Mesenchymal stem cell (in vitro differentiated cells and primary cell): ENCODE results near the gene SRMS.

Source experiments
- DNase-seq: peaks from one replicate; pipeline ENCODE4 v3.0.0-alpha.2; 2013
- H2AFZ ChIP-seq: one replicate; pipeline ENCODE4 v1.6.1; 2013; ENCODE audit warnings: low read depth, mild to moderate bottlenecking, control low read depth, inconsistent platforms, low read length, moderate library complexity
- H2AK5ac ChIP-seq: 2 replicates; pipeline ENCODE4 v1.6.1; 2013; ENCODE audit warnings: low read length, moderate library complexity, mild to moderate bottlenecking, inconsistent platforms; ENCODE audit not compliant: severe bottlenecking
- H2BK120ac ChIP-seq: one replicate; pipeline ENCODE4 v1.6.1; 2013; ENCODE audit warnings: low read depth, mild to moderate bottlenecking, inconsistent platforms, low read length, moderate library complexity
- H2BK12ac ChIP-seq, 2 experiments: one replicate each; pipeline ENCODE4 v1.6.1; 2013; ENCODE audit warnings: inconsistent platforms in 2 of 2, low read length in 2 of 2, mild to moderate bottlenecking in 2 of 2, moderate library complexity in 2 of 2, control low read depth in 1 of 2
- H2BK15ac ChIP-seq: one replicate; pipeline ENCODE4 v1.6.1; 2013; ENCODE audit warnings: mild to moderate bottlenecking, low read depth, inconsistent platforms; ENCODE audit not compliant: poor library complexity, severe bottlenecking
- H2BK5ac ChIP-seq: 2 replicates; pipeline ENCODE4 v1.6.1; 2013; ENCODE audit warnings: low read depth, mild to moderate bottlenecking, low read length, control low read depth, inconsistent platforms; ENCODE audit not compliant: poor library complexity, severe bottlenecking
- H3K14ac ChIP-seq, 2 experiments: one replicate each; pipeline ENCODE4 v1.6.1; 2013; ENCODE audit warnings: inconsistent platforms in 2 of 2, low read length in 2 of 2, control low read depth in 1 of 2, mild to moderate bottlenecking in 1 of 2, moderate library complexity in 1 of 2
- H3K18ac ChIP-seq, 2 experiments: one replicate each; pipeline ENCODE4 v1.6.1; 2013; ENCODE audit warnings: inconsistent platforms in 2 of 2, low read length in 2 of 2, control low read depth in 1 of 2, low read depth in 1 of 2, mild to moderate bottlenecking in 1 of 2
- H3K23ac ChIP-seq, 2 experiments: one replicate each; pipeline ENCODE4 v1.6.1; 2013; ENCODE audit warnings: inconsistent platforms in 2 of 2, low read length in 2 of 2, mild to moderate bottlenecking in 2 of 2, moderate library complexity in 2 of 2, control low read depth in 1 of 2
- H3K27ac ChIP-seq: 2 replicates; pipeline ENCODE4 v1.5.1; 2013; ENCODE audit warnings: mild to moderate bottlenecking, moderate library complexity, low read length, control low read depth, inconsistent platforms; ENCODE audit not compliant: poor library complexity, severe bottlenecking
- H3K27me3 ChIP-seq, 2 experiments: 2 replicates each; pipeline versions ENCODE4 v1.6.1 to v1.7.0; 2013; ENCODE audit warnings: low read length in 2 of 2, mild to moderate bottlenecking in 2 of 2, moderate library complexity in 2 of 2, control low read depth in 1 of 2, inconsistent platforms in 1 of 2; ENCODE audit not compliant: control insufficient read depth in 1 of 2, insufficient read depth in 1 of 2
- H3K36me3 ChIP-seq, 2 experiments: 2 replicates each; pipeline versions ENCODE4 v1.6.1 to v1.7.0; 2013; ENCODE audit warnings: low read length in 2 of 2, control low read depth in 1 of 2, inconsistent platforms in 1 of 2, low read depth in 1 of 2, mild to moderate bottlenecking in 1 of 2; ENCODE audit not compliant: insufficient read depth in 2 of 2, control insufficient read depth in 1 of 2
- H3K4ac ChIP-seq, 2 experiments: one replicate each; pipeline ENCODE4 v1.6.1; 2013; ENCODE audit warnings: inconsistent platforms in 2 of 2, low read length in 2 of 2, mild to moderate bottlenecking in 2 of 2, moderate library complexity in 2 of 2, control low read depth in 1 of 2, low read depth in 1 of 2
- H3K4me1 ChIP-seq: 2 replicates; pipeline ENCODE4 v1.6.1; 2013; ENCODE audit warnings: low read depth, low read length, control low read depth; ENCODE audit not compliant: control insufficient read depth, insufficient read depth
- H3K4me2 ChIP-seq: 2 replicates; pipeline ENCODE4 v1.6.1; 2013; ENCODE audit warnings: low read length, mild to moderate bottlenecking, inconsistent platforms; ENCODE audit not compliant: poor library complexity, severe bottlenecking
- H3K4me3 ChIP-seq, 2 experiments: 2 replicates each; pipeline versions ENCODE4 v1.5.1 to v1.7.0; 2013; ENCODE audit warnings: low read length in 2 of 2, mild to moderate bottlenecking in 2 of 2, control low read depth in 1 of 2, low read depth in 1 of 2; ENCODE audit not compliant: insufficient read depth in 1 of 2
- H3K79me1 ChIP-seq: replicated peaks from 2 replicates; pipeline ENCODE4 v1.6.1; 2013; ENCODE audit warnings: mild to moderate bottlenecking, control low read depth, low read length, inconsistent platforms; ENCODE audit not compliant: poor library complexity, severe bottlenecking
- H3K9ac ChIP-seq: 2 replicates; pipeline ENCODE4 v1.7.0; 2013; ENCODE audit warnings: mild to moderate bottlenecking, low read length, moderate library complexity
- H3K9me3 ChIP-seq: 2 replicates; pipeline ENCODE4 v1.7.0; 2013; ENCODE audit warnings: mild to moderate bottlenecking, low read length; ENCODE audit not compliant: control insufficient read depth
- H4K8ac ChIP-seq: one replicate; pipeline ENCODE4 v1.6.1; 2013; ENCODE audit warnings: inconsistent platforms, mild to moderate bottlenecking, low read length, moderate library complexity
- H4K91ac ChIP-seq: one replicate; pipeline ENCODE4 v1.6.1; 2013; ENCODE audit warnings: mild to moderate bottlenecking, low read length, inconsistent platforms
- WGBS: methylation state at CpG from one replicate; pipeline ENCODE4 v1.1.7; 2013; ENCODE audit warnings: mixed read lengths; 5-methylcytosine and 5-hydroxymethylcytosine counted together

SRMS gene

DNA sequence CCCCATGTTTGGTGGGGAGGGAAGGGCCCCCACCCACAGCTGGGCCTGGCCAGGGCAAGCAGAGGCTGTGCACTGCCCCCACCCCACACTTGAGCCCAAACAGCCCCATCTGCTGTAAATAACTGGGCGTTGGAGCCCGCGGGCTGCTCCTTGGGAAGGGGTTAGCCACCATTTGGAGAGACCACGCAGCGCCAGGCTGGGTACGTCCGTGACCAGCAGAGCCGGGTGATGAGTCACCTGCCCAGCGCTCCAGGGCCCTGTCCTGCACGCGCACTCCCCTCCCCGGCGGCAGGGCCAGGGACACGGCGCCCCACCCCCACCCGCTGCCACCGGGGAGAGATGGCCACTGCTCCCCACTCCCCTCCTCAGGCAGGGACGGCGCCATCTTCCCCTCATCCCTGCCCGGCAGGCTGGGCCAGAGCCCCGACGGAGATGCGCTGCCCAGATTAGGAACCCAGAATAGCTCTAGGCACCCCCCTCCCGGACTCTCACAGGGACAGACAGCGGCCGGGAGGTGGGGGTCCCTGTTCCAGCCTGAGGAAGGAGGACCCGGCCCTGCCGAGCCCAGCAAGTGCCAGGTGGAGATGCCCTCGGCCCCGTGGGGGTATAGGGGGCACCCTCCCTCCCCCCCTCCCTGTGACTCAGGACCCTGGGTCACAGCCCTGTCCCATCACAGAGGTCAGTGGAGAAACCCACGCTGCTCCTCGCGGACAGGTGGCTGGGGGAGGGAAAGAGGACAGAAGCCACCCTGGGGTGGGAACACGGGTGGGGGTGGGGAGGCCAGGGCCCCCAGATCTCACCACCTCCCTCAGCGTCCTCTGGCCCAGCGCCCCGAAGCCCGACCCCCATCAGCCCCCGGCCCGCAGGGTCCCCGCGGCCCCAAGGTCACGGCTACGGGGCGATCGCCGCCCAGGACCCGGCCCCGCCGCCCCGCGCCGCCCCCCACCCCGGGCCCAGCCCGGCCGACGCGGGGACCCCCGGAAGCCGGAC is 49.3 kb downstream of the SRMS start:
- Histone ChIP-seq H3K36me3 (peaks cover 0 to 4% of the 10 kb centered on the region in 2 experiments), H2AK5ac (no peak overlapping the region), H2BK15ac (no peak overlapping the region), H4K8ac (no peak overlapping the region), H3K4me3 (no peak overlapping the region), H2BK12ac (no peak overlapping the region), H3K23ac (peak overlapping the region in 1 of 2 experiments; percentile 14), H3K4me2 (peak overlapping the region; percentile 19), H3K27ac (no peak overlapping the region), H4K91ac (no peak overlapping the region), H3K9me3 (no peaks in the 10 kb centered on the region), H3K79me1 (no peaks in the 10 kb centered on the region), H3K4ac (no peak overlapping the region), H2AFZ (no peak overlapping the region), H3K4me1 (peaks cover 32% of the 10 kb centered on the region), H3K9ac (no peak overlapping the region), H3K18ac (no peak overlapping the region), H3K14ac (no peak overlapping the region), H3K27me3 (peaks cover 35 to 77% of the 10 kb centered on the region in 2 experiments), H2BK5ac (no peak overlapping the region), H2BK120ac (no peak overlapping the region)
- 5% methylated on average over 38 of the region's 60 CpGs for WGBS
- peak; percentile 65 for DNase-seq

- Histone ChIP-seq H2BK120ac (no peak overlapping the region), H3K18ac (no peak overlapping the region), H3K14ac (no peak overlapping the region), H3K9me3 (peaks cover 4% of the 10 kb centered on the region), H3K36me3 (peaks cover 0 to 4% of the 10 kb centered on the region in 2 experiments), H3K4me3 (no peak overlapping the region), H4K91ac (no peak overlapping the region), H2AFZ (no peak overlapping the region), H3K27me3 (peaks cover 30 to 69% of the 10 kb centered on the region in 2 experiments), H2BK5ac (no peak overlapping the region), H3K4me2 (no peak overlapping the region), H3K4ac (no peak overlapping the region), H3K9ac (no peak overlapping the region), H3K23ac (no peak overlapping the region), H3K27ac (no peak overlapping the region), H2AK5ac (no peak overlapping the region), H2BK15ac (no peak overlapping the region), H4K8ac (no peak overlapping the region), H2BK12ac (no peak overlapping the region), H3K79me1 (no peaks in the 10 kb centered on the region), H3K4me1 (peaks cover 28% of the 10 kb centered on the region)
- 84% methylated on average over 19 of the region's 20 CpGs for WGBS
- no peak for DNase-seq
Observed at GRCh38 chr20:63497138-63497945, 50.2 kb downstream of the SRMS start.

GRCh38 chr20:63496596-63497120 is 50.9 kb downstream of the SRMS start:
- 64% methylated on average over 16 of the region's 16 CpGs for WGBS
- Histone ChIP-seq H4K91ac (no peak overlapping the region), H3K14ac (peak overlapping the region in 1 of 2 experiments; percentile 63), H3K9me3 (peaks cover 6% of the 10 kb centered on the region), H2AK5ac (no peak overlapping the region), H3K23ac (peak overlapping the region in 1 of 2 experiments; percentile 86), H3K4me3 (peak overlapping the region in 1 of 2 experiments; percentile 70), H3K27ac (no peak overlapping the region), H3K18ac (no peak overlapping the region), H3K4me1 (peaks cover 24% of the 10 kb centered on the region), H2AFZ (peak overlapping the region; percentile 29), H2BK15ac (no peak overlapping the region), H3K27me3 (peaks cover 30 to 65% of the 10 kb centered on the region in 2 experiments), H2BK5ac (no peak overlapping the region), H2BK12ac (no peak overlapping the region), H3K9ac (no peak overlapping the region), H3K36me3 (peaks cover 0 to 4% of the 10 kb centered on the region in 2 experiments), H4K8ac (no peak overlapping the region), H3K4ac (no peak overlapping the region), H3K4me2 (peak overlapping the region; percentile 68), H2BK120ac (no peak overlapping the region), H3K79me1 (no peaks in the 10 kb centered on the region)
- DNase-seq, result no peak
